Motor neuron (in vitro differentiated cells): ENCODE data around the gene KCND2. TPM values are rescaled to one million over a fixed set of nuclear protein-coding genes. Genes with fewer than 3 reads are reported as not detected.

Experiments
- ATAC-seq, 8 experiments: fragments of 200-7000 bp; cut with Tn5 transposase; replicated peaks in 6 of 8; 2 replicates each; pipeline ENCODE4 v1.8.0; 2021; ENCODE audit warnings: mild to moderate bottlenecking in 8 of 8, moderate library complexity in 8 of 8
- H3K27ac ChIP-seq, 2 donors: fragments of 250-450 bp; sonication (Bioruptor Pico); 2 replicates each; pipeline ENCODE4 v1.9.0; 2021; ENCODE audit warnings: antibody characterized with exemption in 2 of 2, mild to moderate bottlenecking in 2 of 2, moderate library complexity in 1 of 2
- H3K4me1 ChIP-seq, 2 donors: fragments of 250-450 bp; sonication (Bioruptor Pico); replicated peaks in 1 of 2; 2 replicates each; pipeline ENCODE4 v1.6.1; 2021; ENCODE audit warnings: antibody characterized with exemption in 2 of 2, mild to moderate bottlenecking in 2 of 2, moderate library complexity in 1 of 2
- H3K4me3 ChIP-seq, 5 donors: fragments of 250-450 bp; sonication (Bioruptor Pico); 2 replicates each; pipeline ENCODE4 v1.9.0; 2021; ENCODE audit warnings: antibody characterized with exemption in 5 of 5, mild to moderate bottlenecking in 5 of 5, moderate library complexity in 4 of 5
- WGBS, 10 experiments: fragments of 450-650 bp; shearing (Covaris generic); methylation state at CpG; one replicate each; pipeline ENCODE4 v1.0.0; 2022; 5-methylcytosine and 5-hydroxymethylcytosine counted together
- in situ Hi-C, 9 experiments: fragments of 400-800 bp; cut with MboI; loops; one replicate each; pipeline ENCODE4 v1.15.0; 2021; ENCODE audit warnings: low sequenced_read_pairs in 9 of 9, low pct_unique_long_range_greater_than_20kb in 2 of 9; ENCODE audit not compliant: unreplicated experiment in 9 of 9
- total RNA-seq, 8 experiments: library from RNA; unstranded; fragments of 300-600 nt; gene quantifications; 2 replicates each; pipeline versions ENCODE4 v1.2.3 to v1.2.4, GENCODE V29; 2022

KCND2 gene
- total RNA-seq, 8 experiments from 2014 or later: 0.36 to 14.7 (median 5.0) TPM

- no peak overlapping the region for H3K4me3 ChIP-seq
- no peak for ATAC-seq
- 0 to 60% (median 20%) methylated on average over 1 of the region's 1 CpG; no CpG with 5 or more reads in 2 of the 10 experiments for WGBS, 10 experiments
- H3K27ac ChIP-seq: no peak overlapping the region
- in situ Hi-C loops: no loop called here
- peaks cover 19 to 29% of the 10 kb centered on the region in 2 donors for H3K4me1 ChIP-seq
These were observed 315.4 kb downstream of the KCND2 start for GRCh38 chr7:120588416-120588815.

GRCh38 chr7:120588862-120589261 is 315.9 kb downstream of the KCND2 start:
- WGBS, 10 experiments: 21 to 100% (median 82%) methylated on average over 1 to 2 of the region's 2 CpGs
- Histone ChIP-seq H3K27ac (no peak overlapping the region), H3K4me3 (no peak overlapping the region), H3K4me1 (peaks cover 18 to 25% of the 10 kb centered on the region in 2 donors)
- no peak for ATAC-seq
- in situ Hi-C loops: no loop called here

GRCh38 chr7:120600607-120601006 is 327.6 kb downstream of the KCND2 start:
- WGBS, 10 experiments: 56 to 100% (median 91%) methylated on average over 1 of the region's 1 CpG; no CpG with 5 or more reads in 2 of the 10 experiments
- H3K4me3 ChIP-seq: no peak overlapping the region
- no peak for ATAC-seq
- H3K4me1 ChIP-seq: no peaks in the 10 kb centered on the region
- in situ Hi-C loops: no loop called here
- H3K27ac ChIP-seq: no peak overlapping the region

DNA sequence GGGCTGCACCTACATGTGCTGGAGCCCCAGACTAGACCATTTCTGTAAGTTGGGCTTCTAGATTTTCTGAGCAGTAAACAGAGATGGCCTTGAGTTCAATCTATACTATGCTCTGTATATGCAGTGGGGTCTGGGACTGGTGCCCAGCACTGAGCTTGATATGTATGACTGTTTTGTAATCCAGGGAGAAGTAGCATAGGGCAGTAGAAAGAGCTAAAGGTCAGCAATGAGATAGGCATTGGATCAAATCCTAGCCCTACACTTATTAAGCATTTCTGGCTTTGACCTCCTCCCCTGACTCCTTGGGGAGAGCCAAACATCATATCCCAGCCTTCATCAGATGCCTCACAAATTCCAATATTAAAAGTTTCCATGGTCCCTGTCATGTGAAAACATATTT is 330.4 kb downstream of the KCND2 start:
- in situ Hi-C loops: no loop called here
- no peak for ATAC-seq

GRCh38 chr7:120609136-120609753 is 336.3 kb downstream of the KCND2 start:
- no peak for ATAC-seq
- in situ Hi-C loops: no loop called here
- 14 to 97% (median 59%) methylated on average over 2 to 7 of the region's 7 CpGs for WGBS, 10 experiments
- H3K4me1 ChIP-seq: no peaks in the 10 kb centered on the region
- H3K4me3 ChIP-seq: no peak overlapping the region
- H3K27ac ChIP-seq: no peak overlapping the region

More for the DNA sequence above, 330.4 kb downstream of the KCND2 start:
- H3K4me3 ChIP-seq: no peak overlapping the region
- no peak overlapping the region for H3K27ac ChIP-seq
- H3K4me1 ChIP-seq: no peaks in the 10 kb centered on the region

GRCh38 chr7:120611975-120612374 is 339.0 kb downstream of the KCND2 start:
- Histone ChIP-seq H3K27ac (no peak overlapping the region), H3K4me3 (no peak overlapping the region), H3K4me1 (no peaks in the 10 kb centered on the region)
- in situ Hi-C loops: no loop called here
- 42 to 100% (median 93%) methylated on average over 1 of the region's 1 CpG for WGBS, 10 experiments
- ATAC-seq: no peak

DNA sequence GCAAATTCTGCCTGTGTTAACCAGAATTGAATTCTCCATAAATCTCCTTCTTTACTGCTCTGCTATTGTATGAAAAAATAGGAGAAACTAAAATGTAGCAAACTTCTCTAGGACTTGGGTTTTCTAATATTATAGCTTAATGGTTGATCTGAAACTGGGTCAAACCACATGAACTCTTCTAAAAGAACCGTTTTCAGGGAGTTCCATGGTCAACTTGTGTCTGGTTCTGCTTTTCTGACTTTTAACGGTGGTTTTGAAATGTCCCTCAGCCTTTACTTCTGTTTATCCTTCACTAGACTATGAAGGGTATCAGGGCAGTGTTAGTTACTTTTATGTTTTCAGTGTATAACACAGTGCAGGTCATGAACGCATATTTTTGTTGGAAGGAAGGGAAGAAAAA is 342.7 kb downstream of the KCND2 start:
- in situ Hi-C loops: no loop called here
- 25 to 100% (median 70%) methylated on average over 1 to 3 of the region's 3 CpGs; no CpG with 5 or more reads in 1 of the 10 experiments for WGBS, 10 experiments

DNA sequence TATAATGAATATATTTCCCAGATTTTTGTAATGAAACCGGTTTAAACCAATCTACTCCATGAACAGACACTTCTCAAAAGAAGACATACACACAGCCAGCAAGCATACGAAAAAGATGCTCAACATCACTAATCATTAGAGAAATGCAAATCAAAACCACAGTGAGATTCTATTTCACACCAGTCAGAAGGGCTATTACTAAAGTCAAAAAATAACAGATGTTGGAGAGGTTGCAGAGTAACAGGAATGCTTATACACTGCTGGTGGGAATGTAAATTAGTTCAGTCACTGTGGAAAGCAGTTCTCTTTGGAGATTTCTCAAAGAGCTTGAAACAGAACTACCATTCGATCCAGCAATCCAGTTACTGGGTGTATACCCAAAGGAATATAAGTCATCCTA is 344.3 kb downstream of the KCND2 start:
- no peaks in the 10 kb centered on the region for H3K4me1 ChIP-seq
- no peak overlapping the region for H3K4me3 ChIP-seq
- in situ Hi-C loops: no loop called here
- WGBS, 10 experiments: 0 to 93% (median 55%) methylated on average over 1 to 3 of the region's 3 CpGs; no CpG with 5 or more reads in 2 of the 10 experiments
- ATAC-seq: peak in 3 of 8 experiments; percentile 25 to 67 (median 40)
- no peak overlapping the region for H3K27ac ChIP-seq

More for the DNA sequence above, 342.7 kb downstream of the KCND2 start:
- no peak for ATAC-seq
- no peaks in the 10 kb centered on the region for H3K4me1 ChIP-seq
- H3K4me3 ChIP-seq: no peak overlapping the region
- no peak overlapping the region for H3K27ac ChIP-seq

GRCh38 chr7:120628251-120628650 is 355.3 kb downstream of the KCND2 start:
- 0 to 100% (median 54%) methylated on average over 1 of the region's 1 CpG; no CpG with 5 or more reads in 4 of the 10 experiments for WGBS, 10 experiments
- ATAC-seq: peak in 1 of 8 experiments; percentile 11

DNA sequence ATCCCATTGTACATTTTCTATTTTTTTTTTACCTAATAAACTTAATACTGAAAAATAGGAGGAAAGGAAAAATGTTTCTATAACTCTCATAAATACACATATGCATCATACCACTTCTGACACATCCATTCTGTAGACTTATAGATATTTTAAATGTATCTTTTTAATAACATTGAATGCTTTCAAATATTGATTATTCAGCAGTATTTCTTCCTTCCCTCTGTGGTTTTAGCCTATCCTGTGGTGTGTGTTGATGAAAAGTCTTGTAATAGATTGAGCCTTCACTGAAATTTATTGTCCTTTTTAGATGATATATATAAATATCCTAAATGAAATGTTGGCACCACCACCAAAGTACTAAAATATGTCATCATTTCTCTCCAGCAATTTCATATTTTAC is 366.9 kb downstream of the KCND2 start:
- in situ Hi-C loops: no loop called here
- no peaks in the 10 kb centered on the region for H3K4me1 ChIP-seq
- no peak for ATAC-seq
- H3K4me3 ChIP-seq: no peak overlapping the region
- no peak overlapping the region for H3K27ac ChIP-seq

More at GRCh38 chr7:120628251-120628650, 355.3 kb downstream of the KCND2 start:
- in situ Hi-C loops: no loop called here
- Histone ChIP-seq H3K4me3 (no peak overlapping the region), H3K27ac (no peak overlapping the region), H3K4me1 (no peaks in the 10 kb centered on the region)

DNA sequence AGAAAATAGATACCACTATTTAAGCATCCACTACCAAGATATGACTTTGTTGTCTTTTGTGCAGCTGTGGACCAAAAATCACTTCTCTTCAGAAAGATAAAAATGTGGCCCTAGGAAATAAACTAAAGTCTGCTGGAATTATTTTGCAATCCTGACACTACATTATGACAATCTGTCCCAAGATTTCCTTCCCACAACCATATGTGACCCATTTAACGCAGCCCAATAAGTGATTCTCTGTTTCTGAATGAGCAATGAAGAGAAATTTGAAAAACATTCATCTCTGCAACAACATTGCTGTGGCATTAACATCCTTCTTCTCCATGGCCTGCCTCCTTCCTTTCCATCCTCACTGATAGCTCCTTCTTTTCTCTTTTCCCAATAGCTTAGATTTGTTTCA is 373.0 kb downstream of the KCND2 start:
- Histone ChIP-seq H3K4me3 (no peak overlapping the region), H3K27ac (no peak overlapping the region), H3K4me1 (no peaks in the 10 kb centered on the region)
- ATAC-seq: no peak
- 0 to 100% (median 86%) methylated on average over 1 of the region's 1 CpG; no CpG with 5 or more reads in 2 of the 10 experiments for WGBS, 10 experiments
- in situ Hi-C loops: no loop called here

GRCh38 chr7:120654241-120654640 is 381.3 kb downstream of the KCND2 start:
- H3K4me1 ChIP-seq: no peaks in the 10 kb centered on the region
- H3K4me3 ChIP-seq: no peak overlapping the region
- ATAC-seq: no peak
- in situ Hi-C loops: no loop called here
- no peak overlapping the region for H3K27ac ChIP-seq

- ATAC-seq: no peak
- Histone ChIP-seq H3K4me3 (no peak overlapping the region), H3K4me1 (no peaks in the 10 kb centered on the region), H3K27ac (no peak overlapping the region)
- WGBS, 10 experiments: 29 to 100% (median 96%) methylated on average over 1 to 2 of the region's 2 CpGs; no CpG with 5 or more reads in 2 of the 10 experiments
- in situ Hi-C loops: no loop called here
These were observed 385.5 kb downstream of the KCND2 start for GRCh38 chr7:120658516-120658915.

- no peak overlapping the region for H3K4me3 ChIP-seq
- H3K4me1 ChIP-seq: no peaks in the 10 kb centered on the region
- in situ Hi-C loops: no loop called here
- ATAC-seq: no peak
- H3K27ac ChIP-seq: no peak overlapping the region
These were observed 389.3 kb downstream of the KCND2 start for GRCh38 chr7:120662291-120662690.
